Measurements from ENCODE around the gene TMEM217. TPM values are rescaled to one million over a fixed set of nuclear protein-coding genes. Genes with fewer than 3 reads are reported as not detected.
A peak's percentile ranks its signal among the peaks of the same experiment; 100 is the strongest.
"Not testable (repeated sequence)": the region's sequence is repeated elsewhere in the genome, so short reads cannot be mapped to it uniquely, and the experiment has no call there.

TMEM217 gene
- total RNA-seq (1 to 10 TPM in 2 of 4 donors, under 1 TPM in 1, not detected in 1; 0.55 to 5.3 (median 1.1) TPM), polyA plus RNA-seq (under 1 TPM; 0.60 to 0.90 (median 0.69) TPM)

GRCh38 chr6:37257634-37258404 is at the start of gene TMEM217, which contains the start of gene TBC1D22B:
Gene TMEM217, minus strand, starts transcription at chr6:37258144. Its CDS starts 39,114 bp downstream, at chr6:37219030.
Gene TBC1D22B, plus strand, starts transcription at chr6:37257772. Its CDS starts 146 bp downstream, at chr6:37257918.
- WGBS, 2 donors = 0% methylated on average over 45 of the region's 45 CpGs
- Histone ChIP-seq H3K4me3 (peak within 1 kb of the TSS; percentile 79 to 93 (median 81)), H3K4me1 (peaks cover 0 to 23% (median 19%) of the 10 kb centered on the region in 4 donors), H3K9me3 (no peaks in the 10 kb centered on the region), H3K27ac (peak within 1 kb of the TSS; percentile 77 to 85 (median 80)), H3K36me3 (no peaks in the 10 kb centered on the region), H3K27me3 (no peaks in the 10 kb centered on the region)
- intact Hi-C loops (cut with DNase I) = no loop called here
- TF ChIP-seq POLR2A (IDR thresholded peaks at IDR 0.05) (peak in 1 of 2 donors; percentile 28), CTCF (IDR thresholded peaks at IDR 0.05) (no peak), POLR2AphosphoS5 (IDR thresholded peaks at IDR 0.05) (peak; percentile 51 to 83 (median 68))
- peak; percentile 98 for DNase-seq

- intact Hi-C loops (cut with DNase I); H3K27me3 ChIP-seq; DNase-seq; H3K4me3 ChIP-seq; H3K9me3 ChIP-seq: not testable (repeated sequence)
- Histone ChIP-seq H3K4me1 (peaks cover 0 to 33% (median 31%) of the 10 kb centered on the region in 4 donors), H3K27ac (peak overlapping the region in 1 of 4 donors; percentile 66), H3K36me3 (peaks cover 0 to 23% (median 10%) of the 10 kb centered on the region in 4 donors)
- 93% methylated on average over 10 of the region's 10 CpGs for WGBS, 2 donors
Observed at GRCh38 chr6:37307484-37307883, 49.5 kb upstream of the TMEM217 start.

GRCh38 chr6:37306624-37307222 is 48.8 kb upstream of the TMEM217 start:
- H3K27me3 ChIP-seq = no peaks in the 10 kb centered on the region
- peaks cover 0 to 31% (median 10%) of the 10 kb centered on the region in 4 donors for H3K36me3 ChIP-seq
- 90 to 94% methylated on average over 4 of the region's 4 CpGs for WGBS, 2 donors
- DNase-seq = no peak
- H3K4me1 ChIP-seq = peaks cover 0 to 25% (median 23%) of the 10 kb centered on the region in 4 donors
- no peak overlapping the region for H3K4me3 ChIP-seq
- TF ChIP-seq CTCF (IDR thresholded peaks at IDR 0.05) (no peak), EP300 (IDR thresholded peaks at IDR 0.05) (no peak), POLR2A (IDR thresholded peaks at IDR 0.05) (no peak), POLR2AphosphoS5 (IDR thresholded peaks at IDR 0.05) (no peak)
- H3K9me3 ChIP-seq = no peaks in the 10 kb centered on the region
- intact Hi-C loops (cut with DNase I) = no loop called here
- H3K27ac ChIP-seq = no peak overlapping the region

GRCh38 chr6:37305841-37306425 is 48.0 kb upstream of the TMEM217 start:
- Histone ChIP-seq H3K27me3 (no peaks in the 10 kb centered on the region), H3K27ac (no peak overlapping the region), H3K4me3 (no peak overlapping the region), H3K36me3 (peaks cover 0 to 32% (median 10%) of the 10 kb centered on the region in 4 donors), H3K9me3 (no peaks in the 10 kb centered on the region), H3K4me1 (peaks cover 0 to 19% (median 18%) of the 10 kb centered on the region in 4 donors)
- WGBS, 2 donors = 94 to 98% methylated on average over 4 of the region's 4 CpGs
- intact Hi-C loops (cut with DNase I) = no loop called here
- DNase-seq = no peak
- no peak for TF ChIP-seq EP300 (IDR thresholded peaks at IDR 0.05)

GRCh38 chr6:37304766-37305165 is 46.8 kb upstream of the TMEM217 start:
- no peak for TF ChIP-seq POLR2AphosphoS5 (IDR thresholded peaks at IDR 0.05)
- no peak for TF ChIP-seq POLR2A (IDR thresholded peaks at IDR 0.05)
- no peak for TF ChIP-seq EP300 (IDR thresholded peaks at IDR 0.05)
- TF ChIP-seq CTCF (IDR thresholded peaks at IDR 0.05) = no peak
- H3K27me3 ChIP-seq = no peaks in the 10 kb centered on the region
- no peak overlapping the region for H3K27ac ChIP-seq
- intact Hi-C loops (cut with DNase I) = no loop called here
- 98% methylated on average over 7 of the region's 7 CpGs for WGBS, 2 donors
- no peaks in the 10 kb centered on the region for H3K9me3 ChIP-seq
- peaks cover 0 to 32% (median 10%) of the 10 kb centered on the region in 4 donors for H3K36me3 ChIP-seq
- no peak for DNase-seq
- no peak overlapping the region for H3K4me3 ChIP-seq
- peaks cover 0 to 19% (median 18%) of the 10 kb centered on the region in 4 donors for H3K4me1 ChIP-seq
